T-helper 2 cell treated with Interferon-gamma antibody and Interleukin-4, amounts not matched to agents 100 ng/mL and 5 ng/mL, for 36 hours (primary cell): Measurements from ENCODE around the gene SRRM2. TPM values are rescaled to one million over a fixed set of nuclear protein-coding genes. Genes with fewer than 3 reads are reported as not detected.

Experiments
- intact Hi-C: fragments of 100-400 bp; cut with micrococcal nuclease; formaldehyde crosslinking; loops from one replicate; pipeline ENCODE4 v1.15.1; 2023
- total RNA-seq: library from RNA; stranded (reverse); gene quantifications from 2 replicates; pipeline ENCODE4 v1.2.3, GENCODE V29; 2022

The SRRM2 gene
- total RNA-seq, 1 donor from 2014 or later: 595 TPM

DNA sequence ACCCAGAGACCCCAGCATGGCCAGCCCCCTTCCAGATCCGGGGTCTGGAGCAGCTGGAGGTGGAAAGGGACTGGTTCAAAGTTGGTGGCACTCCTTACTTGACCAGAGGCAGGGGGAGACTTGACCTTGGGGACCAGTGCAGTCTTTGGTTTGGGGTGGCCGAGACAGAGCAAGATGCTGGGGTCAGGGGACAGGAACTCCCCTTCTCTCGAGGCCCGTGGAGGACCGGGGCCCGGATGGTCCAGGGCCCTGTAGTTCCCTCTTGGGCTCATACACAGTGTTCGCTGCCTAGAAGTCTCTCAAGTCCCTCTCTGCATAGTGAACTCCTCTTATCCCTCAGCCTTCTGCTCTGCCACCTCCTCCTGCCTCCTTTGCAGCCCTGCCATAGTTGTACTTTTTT, 35.5 kb downstream of the SRRM2 start:
- intact Hi-C loops: no loop called here

GRCh38 chr16:2790631-2791030, 38.2 kb downstream of the SRRM2 start:
- intact Hi-C loops: no loop called here

DNA sequence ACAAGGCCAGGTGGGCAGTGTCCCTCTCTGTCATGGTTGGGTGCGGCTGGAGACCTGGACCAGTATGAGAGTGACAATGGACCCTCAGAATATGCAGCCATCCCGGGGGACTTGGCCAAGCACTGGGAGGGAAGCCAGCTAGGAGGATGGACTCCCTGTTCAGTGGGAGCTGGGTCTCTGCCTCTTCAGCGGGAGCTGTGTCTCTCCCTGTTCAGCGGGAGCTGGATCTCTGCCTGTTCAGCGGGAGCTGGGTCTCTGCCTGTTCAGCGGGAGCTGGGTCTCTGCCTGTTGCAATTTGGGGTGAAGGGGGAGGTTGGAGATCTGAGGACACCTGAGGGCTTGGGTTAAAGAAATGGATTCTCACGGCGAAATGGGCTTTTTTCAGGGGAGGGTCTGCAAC, 38.7 kb downstream of the SRRM2 start:
- intact Hi-C loops: no loop called here

DNA sequence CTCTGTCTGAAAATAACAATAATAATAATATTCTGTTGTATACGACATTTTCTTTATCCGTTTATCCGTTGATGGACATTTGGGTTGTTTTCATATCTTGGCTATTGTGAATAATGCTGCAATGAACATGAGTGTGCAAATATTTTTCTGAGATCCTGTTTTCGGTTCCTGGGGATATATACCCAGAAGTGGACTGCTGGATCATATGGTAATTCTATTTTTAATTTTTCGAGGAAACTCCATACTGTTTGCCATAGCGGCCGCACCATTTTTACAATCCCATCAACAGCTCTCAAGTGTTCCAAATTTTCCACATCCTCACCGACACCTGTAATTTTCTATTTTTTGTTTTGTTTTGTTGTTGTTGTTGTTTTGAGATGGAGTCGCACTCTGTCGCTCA, 40.5 kb downstream of the SRRM2 start:
- intact Hi-C loops: no loop called here

DNA sequence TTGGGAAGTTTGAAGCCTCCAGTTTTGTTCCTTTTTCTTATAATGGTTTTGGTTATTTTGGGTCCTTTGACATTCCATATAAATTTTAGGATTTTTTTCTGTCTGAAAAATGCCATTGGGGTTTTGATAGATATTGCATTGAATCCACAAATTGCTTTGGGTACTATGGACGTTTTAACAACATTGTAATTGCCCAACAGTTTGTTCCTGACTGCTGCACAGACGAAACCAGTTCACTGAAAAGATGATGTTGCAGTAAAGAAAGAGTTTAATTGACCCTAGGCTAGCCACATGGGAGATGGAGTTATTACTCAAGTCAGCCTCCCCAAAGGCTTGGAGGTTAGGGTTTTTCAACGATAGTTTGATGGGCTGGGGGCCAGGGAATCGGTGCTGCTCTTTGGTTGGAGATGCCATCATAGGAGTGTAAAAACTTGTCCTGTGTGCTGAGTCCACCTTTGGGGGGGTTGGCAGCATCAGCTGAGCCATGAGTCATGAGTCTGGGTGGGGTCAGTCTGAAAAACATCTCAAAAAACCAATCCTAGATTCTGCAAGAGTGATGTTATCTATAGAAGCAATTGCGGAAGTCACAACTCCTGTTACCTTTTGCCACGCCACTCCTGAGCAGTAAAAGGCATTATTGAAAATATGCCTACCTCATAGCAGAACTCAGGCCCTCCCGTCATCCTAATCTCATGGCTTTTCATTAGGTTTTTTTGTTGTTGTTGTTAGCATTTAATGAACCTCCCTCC, 43.1 kb downstream of the SRRM2 start:
- intact Hi-C loops: no loop called here

GRCh38 chr16:2798723-2799204, 46.3 kb downstream of the SRRM2 start:
- intact Hi-C loops: no loop called here

DNA sequence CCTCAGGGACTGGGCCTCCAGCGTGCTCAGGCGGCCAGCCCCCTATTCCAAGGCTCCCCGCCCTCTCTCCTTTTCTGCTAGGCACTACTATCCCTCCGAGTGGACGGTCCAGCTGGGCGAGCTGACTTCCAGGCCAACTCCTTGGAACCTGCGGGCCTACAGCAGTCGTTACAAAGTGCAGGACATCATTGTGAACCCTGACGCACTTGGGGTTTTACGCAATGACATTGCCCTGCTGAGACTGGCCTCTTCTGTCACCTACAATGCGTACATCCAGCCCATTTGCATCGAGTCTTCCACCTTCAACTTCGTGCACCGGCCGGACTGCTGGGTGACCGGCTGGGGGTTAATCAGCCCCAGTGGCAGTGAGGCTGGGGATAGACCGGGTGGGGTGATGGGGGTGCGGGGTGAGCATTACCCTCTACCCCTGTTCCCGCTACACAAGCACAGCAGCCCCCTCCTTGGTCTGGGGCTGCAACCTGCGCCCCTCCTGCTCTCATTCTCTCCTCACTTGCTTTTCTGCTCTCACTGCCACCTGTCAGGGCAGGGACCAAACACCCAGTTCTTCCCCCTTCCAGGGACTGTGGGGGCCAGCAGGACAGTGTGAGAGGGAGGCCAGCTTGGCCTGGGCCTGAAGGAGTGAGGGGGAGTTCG, 46.9 kb downstream of the SRRM2 start:
- intact Hi-C loops: no loop called here

DNA sequence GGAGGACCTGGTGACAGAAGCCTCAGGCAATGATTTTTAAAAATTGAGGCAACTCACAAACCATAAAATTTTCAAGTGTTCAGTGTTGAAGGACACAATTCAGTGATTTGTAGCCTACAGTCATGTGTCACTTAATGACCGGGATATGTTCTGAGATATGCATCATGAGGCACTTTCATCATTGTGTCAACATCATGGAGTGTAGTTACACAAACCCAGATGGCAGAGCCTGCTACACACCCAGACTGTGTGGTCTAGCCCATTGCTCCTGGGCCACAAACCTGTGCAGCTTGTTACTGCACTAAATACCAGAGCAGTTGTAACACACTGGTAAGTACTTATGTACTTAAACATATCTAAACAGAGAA, 47.4 kb downstream of the SRRM2 start:
- intact Hi-C loops: no loop called here

DNA sequence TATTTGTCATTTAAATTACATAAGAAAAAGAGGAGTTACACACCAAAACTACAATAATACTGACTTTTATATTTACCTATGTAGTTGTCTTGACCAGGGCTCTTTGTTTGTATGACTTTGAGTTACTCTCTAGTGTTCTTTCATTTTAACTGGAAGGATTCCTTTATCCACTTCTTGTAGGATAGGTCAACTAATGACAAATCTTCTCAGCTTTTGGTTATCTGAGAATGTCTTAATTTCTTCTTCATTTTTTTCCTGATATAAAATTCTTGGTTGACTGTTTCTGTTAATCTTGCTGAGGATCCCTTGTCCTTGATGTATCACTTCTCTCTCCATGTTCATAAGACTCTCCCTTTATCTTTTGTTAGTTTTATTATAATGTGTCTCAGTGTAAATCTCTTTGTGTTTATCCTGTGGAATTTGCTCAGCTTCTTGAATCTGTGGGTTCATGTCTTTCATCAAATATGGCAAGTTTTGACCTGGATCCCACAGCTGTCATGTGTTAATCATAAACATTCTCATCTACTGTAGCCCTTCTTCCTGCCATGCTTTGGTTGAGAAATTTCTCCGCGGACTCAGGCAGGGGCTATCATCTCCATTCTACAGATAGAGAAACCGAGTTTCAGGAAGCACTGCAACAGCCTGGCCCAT, 51.2 kb downstream of the SRRM2 start:
- intact Hi-C loops: no loop called here

DNA sequence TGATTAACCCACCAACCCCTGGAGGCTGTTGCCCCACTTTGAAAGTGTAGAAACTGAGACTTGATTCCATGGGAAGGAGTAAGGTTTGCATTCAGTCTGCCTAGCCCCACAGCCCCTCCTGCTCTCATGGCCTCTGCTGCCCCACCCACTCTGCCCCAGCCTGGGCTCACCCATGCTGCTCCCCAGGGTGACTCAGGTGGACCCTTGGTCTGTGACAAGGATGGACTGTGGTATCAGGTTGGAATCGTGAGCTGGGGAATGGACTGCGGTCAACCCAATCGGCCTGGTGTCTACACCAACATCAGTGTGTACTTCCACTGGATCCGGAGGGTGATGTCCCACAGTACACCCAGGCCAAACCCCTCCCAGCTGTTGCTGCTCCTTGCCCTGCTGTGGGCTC, 52.3 kb downstream of the SRRM2 start:
- intact Hi-C loops: no loop called here

- intact Hi-C loops: no loop called here
Observed at GRCh38 chr16:2806286-2806685, 53.8 kb downstream of the SRRM2 start.

DNA sequence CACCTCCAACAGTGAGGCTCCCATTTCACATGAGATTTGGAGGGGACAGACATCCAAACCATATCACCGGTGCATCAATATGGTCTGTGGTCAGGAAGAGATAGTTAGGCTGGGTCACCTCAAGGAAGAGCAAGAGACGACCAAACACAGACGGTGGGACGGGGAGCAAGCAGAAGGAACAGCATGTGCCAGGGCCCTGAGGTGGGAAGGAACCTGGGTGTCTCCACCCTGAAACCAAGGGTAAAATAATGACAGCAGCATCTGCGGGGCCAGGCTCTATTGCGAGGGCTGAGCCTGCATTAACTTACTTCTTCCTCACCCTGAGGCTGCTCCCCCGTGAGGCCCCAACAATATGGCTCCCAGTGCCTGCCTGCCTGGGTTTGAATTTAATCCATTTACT, 55.7 kb downstream of the SRRM2 start:
- intact Hi-C loops: no loop called here

DNA sequence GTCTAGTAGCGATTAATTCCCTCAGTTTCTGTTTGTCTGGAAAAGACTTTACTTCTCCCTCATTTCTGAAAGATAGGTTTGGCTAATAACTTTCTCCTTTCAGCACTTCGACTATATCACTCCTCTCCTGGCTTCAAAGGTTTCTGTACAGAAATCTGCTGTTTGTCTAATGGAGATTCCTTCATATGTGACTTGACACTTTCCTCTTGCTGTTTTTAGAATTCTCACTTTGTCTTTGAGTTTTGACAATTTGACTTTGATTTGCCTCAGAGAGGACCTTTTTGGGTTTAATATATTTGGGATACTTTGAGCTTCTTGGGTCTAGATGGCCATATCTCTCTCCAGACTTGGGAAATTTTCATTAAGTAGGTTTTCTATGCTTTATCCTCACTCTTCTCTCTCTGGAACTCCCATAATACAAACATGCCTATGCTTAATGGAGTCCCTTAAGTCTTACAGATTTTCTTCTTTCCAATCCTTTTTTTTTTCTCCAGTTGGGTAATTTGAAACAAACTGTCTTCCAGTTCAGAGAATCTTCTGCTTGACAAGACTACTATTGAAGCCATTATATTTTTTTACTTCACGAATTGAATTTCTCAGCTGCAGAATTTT, 56.8 kb downstream of the SRRM2 start:
- intact Hi-C loops: no loop called here

GRCh38 chr16:2810651-2811050, 58.2 kb downstream of the SRRM2 start:
- intact Hi-C loops: no loop called here

GRCh38 chr16:2811703-2812471, 59.4 kb downstream of the SRRM2 start:
- intact Hi-C loops: no loop called here

DNA sequence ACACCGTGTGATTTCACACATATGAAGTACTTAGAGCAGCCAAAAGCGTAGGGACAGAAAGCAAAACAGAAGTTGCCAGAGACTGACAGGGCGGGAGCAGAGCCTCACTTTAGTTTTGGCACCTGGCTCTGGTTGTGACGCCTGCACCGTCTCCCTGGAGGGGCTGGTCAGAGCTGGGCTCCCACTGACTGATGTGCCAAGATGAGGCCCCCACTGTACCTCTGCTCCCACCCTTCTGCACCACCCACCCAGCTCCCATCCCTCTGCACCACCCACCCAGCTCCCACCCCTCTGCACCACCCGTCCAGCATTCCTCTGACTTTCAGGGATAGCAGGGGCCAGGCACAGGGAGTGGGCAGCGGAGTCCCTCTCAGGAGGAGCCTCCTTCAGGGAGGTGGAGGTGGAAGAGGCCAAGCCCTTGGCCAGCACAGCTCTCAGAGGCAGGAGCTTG, 61.4 kb downstream of the SRRM2 start:
- intact Hi-C loops: no loop called here

DNA sequence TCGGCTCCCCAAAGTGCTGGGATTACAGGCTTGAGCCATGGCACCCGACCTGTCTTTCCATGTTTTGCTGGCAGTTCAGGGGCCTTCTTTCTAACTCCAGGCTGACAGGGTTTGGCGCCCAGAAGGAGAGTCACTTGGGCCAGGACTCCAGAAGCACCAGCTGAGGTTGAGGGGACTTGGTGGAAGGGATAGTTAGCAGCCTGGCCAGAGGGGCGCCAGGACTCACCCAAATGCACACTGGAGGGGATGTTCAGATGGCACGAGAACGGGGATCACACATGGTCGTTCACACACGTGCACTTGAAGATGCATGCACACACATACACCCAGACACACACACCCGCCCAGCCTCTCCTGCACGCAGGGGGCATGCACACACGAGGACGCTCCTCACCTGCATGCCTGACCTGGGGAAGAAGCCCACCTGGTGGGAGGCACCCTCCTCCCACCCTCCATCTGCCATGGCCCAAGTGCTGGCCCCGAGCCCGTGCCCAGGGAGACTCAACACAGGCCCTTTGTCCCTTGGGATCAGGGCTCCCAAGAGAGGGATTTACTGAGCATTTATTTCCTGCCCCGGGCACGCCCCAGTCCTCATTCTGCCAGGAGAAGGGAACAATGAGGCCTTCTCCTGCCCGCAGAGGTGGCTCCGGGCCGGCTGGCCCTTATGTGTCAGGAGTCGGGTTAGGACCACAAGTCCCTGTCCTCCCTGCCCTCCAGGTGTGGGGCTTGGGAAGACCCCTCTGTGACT, 62.3 kb downstream of the SRRM2 start:
- intact Hi-C loops: no loop called here

DNA sequence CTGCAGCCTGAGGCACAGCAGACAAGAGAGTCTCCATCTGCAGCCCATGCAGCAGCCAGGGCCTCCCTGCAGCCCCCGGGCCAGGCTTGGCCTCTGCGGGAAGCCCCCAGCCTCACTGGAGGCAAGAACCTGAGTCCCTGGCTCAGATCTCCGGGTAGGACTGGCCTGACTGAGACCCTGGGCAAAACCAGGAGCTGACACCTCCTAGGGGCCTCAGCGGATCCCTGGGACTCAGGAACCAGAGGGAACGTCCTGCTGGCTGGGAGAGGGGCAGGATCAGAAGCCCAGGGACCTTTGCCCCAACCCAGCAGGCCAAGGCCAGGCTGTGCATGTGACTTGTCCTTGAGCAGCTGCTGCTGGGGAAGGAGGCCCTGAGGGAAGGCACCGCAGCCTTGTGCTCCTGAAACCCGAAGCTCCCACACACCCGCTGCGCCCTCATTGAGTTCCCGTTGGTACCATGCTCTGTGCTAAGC, 62.9 kb downstream of the SRRM2 start:
- intact Hi-C loops: no loop called here

DNA sequence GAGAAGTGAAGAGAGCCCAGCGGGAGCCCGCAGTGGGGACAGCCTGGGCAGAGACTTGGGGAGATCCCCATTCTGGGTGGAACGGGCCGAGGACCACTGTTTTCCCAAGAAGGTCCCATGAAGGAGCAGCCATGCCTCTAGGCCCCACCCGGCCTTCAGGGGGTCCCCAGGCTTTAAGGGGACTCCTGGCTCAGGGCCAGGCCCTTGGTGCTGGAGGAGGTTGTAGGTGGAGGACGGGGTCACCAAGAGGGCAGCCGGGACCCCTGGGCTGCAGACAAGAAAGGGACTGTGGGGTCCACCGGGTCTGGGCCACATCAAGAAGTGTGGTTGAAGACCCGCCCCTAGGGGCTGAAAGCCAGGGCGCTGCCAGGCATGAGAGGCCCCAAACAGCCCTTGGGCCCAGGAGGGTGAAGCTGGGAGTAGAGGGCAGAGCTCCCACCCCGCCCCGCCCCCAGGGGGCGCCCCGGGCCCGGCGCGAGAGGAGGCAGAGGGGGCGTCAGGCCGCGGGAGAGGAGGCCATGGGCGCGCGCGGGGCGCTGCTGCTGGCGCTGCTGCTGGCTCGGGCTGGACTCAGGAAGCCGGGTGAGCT, 64.4 kb downstream of the SRRM2 start, which contains the start of gene PRSS21:
TSS of gene PRSS21 (plus strand) at position 487 of the 589 bp plus-strand sequence. CDS start at position 519, 32 bp downstream.
- intact Hi-C loops: no loop called here
